Stimulated activated CD8-positive, alpha-beta memory T cell treated with anti-CD3 and anti-CD28 coated beads, Interleukin-15, amount 100 ng/mL, for 4 hours (primary cell): ENCODE results near the gene ARFGAP1.

Experiments
- DNase-seq, 2 donors: peaks; one replicate each; pipeline ENCODE4 v3.0.0-alpha.2; 2020; ENCODE audit warnings: low read depth in 2 of 2

Gene ARFGAP1

DNA sequence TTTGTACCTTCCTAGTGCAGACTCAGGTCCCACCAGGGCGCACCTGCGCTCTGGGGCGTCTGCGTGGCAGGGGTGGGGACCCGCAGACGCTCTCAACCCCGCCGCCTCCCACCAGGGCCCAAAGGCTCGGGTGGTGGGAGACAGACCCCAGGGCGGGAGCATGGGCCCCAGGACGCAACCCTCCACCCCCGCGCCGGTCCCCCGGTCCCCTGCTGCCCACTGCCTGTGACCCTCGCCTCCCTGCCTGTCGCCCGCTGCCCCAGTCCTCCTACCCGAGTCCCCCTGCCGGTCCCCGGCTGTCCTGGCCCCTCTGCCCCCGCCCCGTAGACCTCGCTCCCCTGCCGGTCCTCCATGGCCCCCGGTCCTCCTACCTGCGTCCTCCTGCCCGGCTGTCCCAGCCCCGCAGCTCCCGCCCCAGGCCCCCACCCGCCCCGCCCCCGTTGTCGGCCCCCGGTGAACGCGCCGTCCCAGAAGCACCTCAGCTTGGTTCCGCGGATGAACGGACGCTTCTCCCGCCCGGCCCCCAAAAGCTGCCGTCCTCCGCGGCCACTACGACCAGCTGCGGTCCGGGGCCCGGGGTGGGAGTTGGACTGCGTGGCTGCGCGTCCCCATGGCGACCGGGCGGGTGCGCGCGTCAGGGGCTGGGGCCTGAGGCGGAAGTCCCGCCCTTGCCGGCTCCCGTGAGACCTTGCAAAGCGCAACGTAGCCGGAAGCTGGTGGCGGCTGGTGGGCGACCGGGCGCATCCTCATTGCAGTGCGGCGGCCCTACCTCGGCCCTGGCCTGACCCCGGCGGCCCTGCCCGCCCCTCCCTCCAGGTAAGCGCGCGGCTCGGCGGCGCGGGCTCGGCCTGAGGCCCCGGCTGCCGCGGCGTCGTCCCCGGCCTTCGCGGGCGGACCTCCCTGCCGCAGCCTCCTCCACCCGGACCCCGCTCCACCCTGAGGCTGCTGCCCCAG is at the start of gene ARFGAP1:
TSS of gene ARFGAP1 (plus strand) at position 709 of the 954 bp plus-strand sequence. CDS start 2,768 bp downstream, outside the sequence.
- peak; percentile 78 to 81 for DNase-seq

DNA sequence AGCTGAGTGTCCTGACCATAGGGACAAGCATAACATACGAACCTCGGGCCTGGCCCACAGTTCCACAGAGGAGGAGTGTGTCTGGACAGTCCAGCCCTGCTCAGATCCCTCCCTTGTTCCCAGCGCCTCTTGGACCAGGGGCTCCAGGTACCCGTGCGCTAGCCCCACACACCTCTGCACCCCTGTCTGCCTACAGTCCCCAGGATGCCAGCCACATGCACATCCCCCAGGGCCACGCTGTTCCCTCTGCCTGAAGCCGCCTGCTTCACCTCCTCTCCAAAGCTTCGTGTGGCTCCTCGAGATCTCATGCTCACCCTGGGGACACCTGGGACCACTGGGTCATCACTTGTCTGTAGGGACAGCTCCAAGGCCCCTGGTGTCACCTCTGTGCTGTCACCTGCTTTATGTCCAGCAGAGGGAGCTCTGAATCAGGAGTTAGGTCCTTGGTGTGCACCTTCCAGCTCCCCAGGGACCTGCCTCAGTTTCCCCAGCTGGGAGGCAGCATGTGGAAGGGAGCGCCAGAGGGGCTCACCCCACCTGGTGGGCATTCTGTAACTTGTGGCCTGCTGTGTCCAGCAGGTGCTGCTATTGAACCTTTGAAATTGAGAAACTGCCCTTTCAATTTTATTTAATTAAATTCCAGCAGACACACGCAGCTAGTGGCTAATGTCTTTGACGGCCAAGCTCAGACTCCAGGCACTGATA is 49.3 kb upstream of the ARFGAP1 start:
- peak in 1 of 2 donors; percentile 23 for DNase-seq

GRCh38 chr20:63223826-63224207 is 48.8 kb upstream of the ARFGAP1 start:
- DNase-seq: no peak

DNA sequence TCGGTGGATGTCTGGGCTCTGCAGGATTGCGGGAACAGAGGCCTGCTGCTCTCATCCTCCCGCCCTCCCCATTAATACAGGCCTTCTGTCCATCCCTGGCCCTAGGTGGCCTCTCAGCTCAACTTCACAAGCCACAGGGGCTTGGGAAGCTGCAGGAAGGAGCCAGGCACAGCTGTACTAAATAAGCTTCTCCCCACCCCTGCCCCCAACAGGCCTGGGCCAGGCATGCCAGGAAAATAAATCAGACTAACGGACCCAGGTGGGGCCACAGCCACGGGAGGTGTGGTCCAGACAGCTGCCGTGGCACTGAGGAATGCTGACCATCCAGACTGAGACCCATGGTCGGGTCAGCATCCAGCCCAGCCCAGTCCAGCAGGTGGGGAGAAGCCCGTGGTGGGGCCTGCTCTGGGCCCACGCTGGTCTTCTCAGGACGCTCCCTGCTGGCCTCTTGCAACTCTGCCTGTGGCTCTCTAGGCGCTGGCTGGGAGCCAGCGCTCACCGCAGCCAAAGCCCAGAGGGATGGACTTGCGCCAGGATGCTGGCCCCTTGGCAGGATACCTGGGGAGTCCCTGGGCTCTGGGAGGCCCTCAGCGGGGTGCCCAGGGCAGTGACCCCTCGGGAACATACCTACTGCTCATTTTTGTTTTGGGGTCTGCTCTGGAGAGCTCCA is 48.1 kb upstream of the ARFGAP1 start:
- no peak for DNase-seq

DNA sequence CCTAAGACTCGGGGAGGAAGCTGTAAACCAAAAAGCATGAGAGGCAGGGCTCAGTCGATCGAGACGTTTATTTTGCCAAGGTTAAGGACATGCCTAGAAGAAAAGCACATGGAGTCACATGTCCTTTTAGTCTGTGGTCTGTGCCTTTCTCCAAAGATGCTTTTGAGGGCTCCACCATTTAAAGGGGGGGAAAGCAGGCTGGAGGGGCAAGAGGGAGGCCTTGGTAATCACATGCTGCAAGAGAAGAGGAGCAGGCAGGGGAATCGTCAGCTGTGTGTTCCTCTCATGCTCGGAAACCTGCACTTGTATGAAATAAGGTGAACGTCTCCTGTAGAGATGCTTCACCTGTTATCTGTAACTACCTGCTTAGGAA is 47.5 kb upstream of the ARFGAP1 start:
- DNase-seq: no peak

DNA sequence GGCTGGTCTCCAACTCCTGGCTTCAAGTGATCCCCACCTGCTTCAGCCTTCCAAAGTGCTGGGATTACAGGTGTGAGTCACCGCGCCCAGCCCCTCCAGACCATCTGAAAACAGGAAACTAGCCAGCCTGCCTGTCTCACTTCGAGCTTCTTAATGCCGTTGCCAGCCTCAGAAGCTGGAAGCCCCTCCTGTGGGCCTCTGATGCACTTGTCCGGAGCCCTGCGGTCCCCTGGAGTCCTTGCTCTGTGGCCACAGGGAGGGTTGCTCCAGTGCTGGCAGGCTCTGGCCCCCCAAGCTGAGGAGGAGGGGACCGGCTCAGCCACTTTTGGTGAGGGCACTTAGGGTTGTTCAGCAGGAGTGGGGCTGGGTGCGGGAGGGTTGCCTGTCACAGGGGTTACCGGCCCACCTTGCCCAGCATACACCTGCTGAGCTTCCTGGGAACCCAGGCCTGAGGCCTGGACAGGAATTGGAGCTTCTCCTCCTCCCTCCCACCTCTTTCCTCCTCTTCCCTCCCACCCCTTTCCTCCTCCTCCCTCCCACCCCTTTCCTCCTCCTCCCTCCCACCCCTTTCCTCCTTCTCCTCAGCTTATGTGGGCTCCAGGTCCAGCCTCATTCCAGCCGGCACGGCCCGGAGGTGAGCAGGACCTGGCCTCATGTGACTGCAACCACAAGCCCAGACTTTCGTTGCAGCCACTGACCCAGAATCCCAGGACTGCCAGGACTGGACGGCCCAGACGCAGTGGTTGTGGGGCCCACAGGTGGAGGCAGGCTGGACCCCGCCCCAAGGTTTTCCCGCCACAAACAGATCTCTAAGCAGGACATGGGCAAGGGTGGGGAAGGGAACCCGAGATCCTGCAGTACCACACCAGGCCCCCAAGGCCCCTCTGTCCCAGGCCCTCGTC is 46.3 kb upstream of the ARFGAP1 start:
- DNase-seq: no peak

DNA sequence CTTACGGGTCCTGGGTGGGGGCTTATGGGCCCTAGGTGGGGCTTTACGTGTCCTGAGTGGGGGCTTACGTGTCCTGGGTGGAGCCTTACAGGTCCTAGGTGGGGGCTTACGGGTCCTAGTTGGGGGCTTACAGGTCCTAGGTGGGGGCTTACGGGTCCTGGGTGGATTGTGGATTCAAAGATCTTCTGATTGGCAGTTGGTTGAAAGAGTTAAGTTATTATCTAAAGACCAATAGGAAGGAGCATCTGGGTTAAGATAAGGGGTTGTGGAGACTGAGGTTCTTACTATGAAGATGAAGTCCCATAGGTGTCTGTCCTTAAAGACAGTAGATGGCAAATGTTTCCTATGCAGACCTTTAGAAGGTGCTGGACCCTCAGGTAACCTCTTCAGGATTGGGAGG is 45.4 kb upstream of the ARFGAP1 start:
- no peak for DNase-seq

GRCh38 chr20:63228806-63229205 is 43.8 kb upstream of the ARFGAP1 start:
- DNase-seq: no peak

DNA sequence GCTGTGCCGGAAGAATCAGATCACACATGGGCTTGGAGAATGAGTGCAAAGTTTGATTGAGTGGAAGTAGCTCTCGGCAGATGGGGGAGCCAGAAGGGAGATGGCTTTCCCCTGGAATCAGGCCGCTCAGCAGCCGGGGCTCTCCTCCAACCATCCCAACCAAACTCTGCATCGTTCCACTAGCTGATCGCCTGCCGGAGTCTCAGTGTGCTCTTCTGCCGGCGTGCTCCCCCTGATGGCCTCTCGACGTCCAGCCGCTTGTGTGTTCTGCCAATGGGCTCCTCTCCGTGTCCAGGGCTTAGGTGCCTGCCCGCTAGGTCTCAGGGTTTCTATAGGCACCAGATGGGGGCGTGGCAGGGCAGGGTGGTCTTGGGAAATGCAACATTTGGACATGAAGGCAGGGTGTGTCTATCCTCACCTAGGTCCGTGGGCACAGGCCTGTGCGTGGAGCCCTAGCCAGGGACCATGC is 41.8 kb upstream of the ARFGAP1 start:
- DNase-seq: no peak

DNA sequence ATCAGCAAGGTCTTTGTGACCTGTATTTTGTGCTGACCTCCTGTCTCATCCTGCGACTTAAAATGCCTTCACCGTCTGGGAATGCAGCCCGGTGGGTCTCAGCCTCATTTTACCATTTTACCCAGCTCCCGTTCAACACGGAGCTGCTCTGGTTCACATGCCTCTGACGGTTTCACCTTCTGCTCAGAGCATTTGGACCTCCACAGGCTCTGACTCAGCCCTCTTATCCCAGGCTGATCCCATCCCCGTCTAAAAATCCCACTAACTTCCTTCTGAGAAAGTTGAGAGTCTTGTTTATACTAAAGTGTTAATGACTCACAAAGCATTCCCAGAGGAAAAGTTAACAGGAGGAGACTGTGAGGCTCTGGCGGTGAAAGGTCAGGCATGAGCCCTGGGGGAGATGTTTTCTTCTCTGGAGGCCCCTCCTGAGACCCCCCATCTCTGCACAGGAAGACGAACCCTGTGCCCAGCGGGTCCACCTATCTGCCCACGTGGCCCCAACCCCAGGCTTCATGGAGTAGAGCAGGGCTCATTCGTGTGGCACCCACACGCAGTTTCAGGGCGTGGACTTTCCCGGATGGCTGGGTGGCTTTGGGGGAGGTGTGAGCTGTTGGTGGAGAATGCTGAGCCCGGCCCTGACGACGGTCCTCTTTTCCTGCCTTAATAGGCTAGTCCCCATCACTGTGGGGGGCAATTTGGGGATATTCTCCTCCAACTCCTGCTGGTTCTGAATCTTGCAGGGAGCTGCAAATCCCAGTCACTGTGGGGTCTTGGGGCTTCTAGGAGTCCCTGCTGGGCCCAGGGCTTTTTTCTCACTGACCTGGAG is 40.2 kb upstream of the ARFGAP1 start:
- no peak for DNase-seq

- no peak for DNase-seq
Observed at GRCh38 chr20:63233061-63233344, 39.6 kb upstream of the ARFGAP1 start.

DNA sequence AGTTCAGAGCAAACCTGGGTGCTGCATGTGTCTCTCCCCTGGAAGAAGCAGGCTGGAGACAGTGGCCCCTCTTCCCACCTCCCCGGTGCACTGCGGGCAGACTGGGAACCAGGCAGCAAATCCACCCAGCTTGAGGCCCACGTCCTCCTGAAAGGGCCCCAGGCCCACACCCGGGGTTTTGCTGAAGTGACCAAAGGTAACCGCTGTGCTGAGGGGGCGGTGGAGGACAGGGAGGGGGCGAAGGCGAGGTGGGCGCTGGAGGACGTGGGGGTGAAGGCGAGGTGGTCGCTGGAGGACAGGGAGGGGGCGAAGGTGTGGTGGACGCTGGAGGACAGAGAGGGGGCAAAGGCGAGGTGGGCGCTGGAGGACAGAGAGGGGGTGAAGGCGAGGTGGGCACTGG is 38.7 kb upstream of the ARFGAP1 start:
- DNase-seq: no peak

GRCh38 chr20:63234693-63235398 is 37.8 kb upstream of the ARFGAP1 start:
- DNase-seq: no peak

- DNase-seq: no peak
Observed at GRCh38 chr20:63235399-63235983, 37.1 kb upstream of the ARFGAP1 start, which contains the start of gene BIRC7. Gene BIRC7 (plus strand): TSS chr20:63235905. CDS start chr20:63236097, 192 bp downstream.

- DNase-seq: no peak
Observed at GRCh38 chr20:63236116-63236837, 36.3 kb upstream of the ARFGAP1 start.

- no peak for DNase-seq
Observed at GRCh38 chr20:63238031-63238430, 34.6 kb upstream of the ARFGAP1 start.

DNA sequence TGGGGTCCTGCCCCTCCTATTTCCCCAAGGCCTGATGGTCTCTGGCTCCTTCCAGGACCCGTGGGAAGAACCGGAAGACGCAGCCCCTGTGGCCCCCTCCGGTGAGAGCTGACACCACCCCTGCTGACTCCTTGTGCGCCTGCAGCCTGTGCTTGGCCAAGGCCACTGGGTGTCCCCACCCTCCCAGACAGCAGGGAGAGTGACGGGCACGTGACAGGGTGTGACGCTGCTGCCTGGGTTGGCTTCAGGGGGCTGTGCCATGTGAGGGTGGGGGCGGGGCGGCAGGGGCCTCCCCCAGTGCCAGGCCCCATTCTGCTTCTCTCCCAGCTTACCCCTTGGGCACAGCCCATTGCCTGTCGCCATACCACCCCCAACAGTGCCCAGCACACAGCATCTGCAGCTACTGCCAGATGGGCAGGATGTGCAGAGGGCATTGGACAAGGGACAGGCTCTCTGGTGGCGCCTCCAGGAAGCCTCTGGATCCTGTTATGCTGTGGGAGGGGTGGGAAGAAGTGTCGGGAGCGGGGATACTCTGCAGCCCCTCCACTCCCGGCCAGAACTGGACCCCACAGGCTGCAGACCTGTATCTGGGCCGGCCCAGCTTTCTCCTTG is 34.0 kb upstream of the ARFGAP1 start:
- DNase-seq: no peak

GRCh38 chr20:63239431-63239830 is 33.2 kb upstream of the ARFGAP1 start:
- DNase-seq: no peak
